Neural cell (in vitro differentiated cells): ENCODE data around the gene XRCC3. TPM values are rescaled to one million over a fixed set of nuclear protein-coding genes. Genes with fewer than 3 reads are reported as not detected.

Experiments used
- H2AFZ ChIP-seq: fragments of 200-600, 300-800 bp; sonication (generic), shearing (Covaris generic); 2 replicates; pipeline ENCODE4 v1.6.0; 2014; ENCODE audit warnings: low read depth, mild to moderate bottlenecking, antibody characterized with exemption, low read length, moderate library complexity
- H3F3A ChIP-seq: fragments of 200-600 bp; shearing (Covaris generic); 2 replicates; pipeline ENCODE4 v1.6.1; 2016; ENCODE audit warnings: mild to moderate bottlenecking, moderate library complexity, mixed read lengths, antibody characterized with exemption, low read length; ENCODE audit not compliant: insufficient read depth, poor library complexity, severe bottlenecking
- H3K27ac ChIP-seq: fragments of 200-600, 300-800 bp; sonication (generic), shearing (Covaris generic); 2 replicates; pipeline ENCODE4 v1.5.1; 2014; ENCODE audit warnings: mild to moderate bottlenecking, low read length, moderate library complexity
- H3K27me3 ChIP-seq: fragments of 300-800, 200-600 bp; sonication (generic), shearing (Covaris generic); 2 replicates; pipeline ENCODE4 v1.6.0; 2014; ENCODE audit warnings: mild to moderate bottlenecking, low read depth, low read length, moderate library complexity; ENCODE audit not compliant: insufficient read depth
- H3K36me3 ChIP-seq: fragments of 300-800, 200-600 bp; sonication (generic), shearing (Covaris generic); 2 replicates; pipeline ENCODE4 v1.5.1; 2014; ENCODE audit warnings: mild to moderate bottlenecking, antibody characterized with exemption, low read length, moderate library complexity; ENCODE audit not compliant: insufficient read depth
- H3K4me2 ChIP-seq: fragments of 300-800, 200-600 bp; sonication (generic), shearing (Covaris generic); 2 replicates; pipeline ENCODE4 v1.6.0; 2014; ENCODE audit warnings: mild to moderate bottlenecking, low read length
- H3K4me3 ChIP-seq: fragments of 300-800, 200-600 bp; sonication (generic), shearing (Covaris generic); 2 replicates; pipeline ENCODE4 v1.5.1; 2014; ENCODE audit warnings: mild to moderate bottlenecking, low read length, moderate library complexity
- H3K79me2 ChIP-seq: fragments of 200-600 bp; shearing (Covaris generic); replicated peaks from 2 replicates; pipeline ENCODE4 v1.6.0; 2014; ENCODE audit warnings: mild to moderate bottlenecking, low read length, moderate library complexity; ENCODE audit not compliant: insufficient read depth
- H3K9ac ChIP-seq: fragments of 300-800, 200-600 bp; sonication (generic), shearing (Covaris generic); 2 replicates; pipeline ENCODE4 v1.6.1; 2016; ENCODE audit warnings: mild to moderate bottlenecking, low read length, mixed read lengths
- H3K9me2 ChIP-seq: fragments of 200-600 bp; shearing (Covaris generic); 2 replicates; pipeline ENCODE4 v1.6.1; 2016; ENCODE audit warnings: mild to moderate bottlenecking, low read length, mixed read lengths; ENCODE audit not compliant: insufficient read depth
- H3K9me3 ChIP-seq: fragments of 200-600, 300-800 bp; sonication (generic), shearing (Covaris generic); 2 replicates; pipeline ENCODE4 v1.6.1; 2016; ENCODE audit warnings: mild to moderate bottlenecking, mixed run types, low read length, moderate library complexity, mixed read lengths
- H4K20me1 ChIP-seq: fragments of 200-600 bp; shearing (Covaris generic); 2 replicates; pipeline ENCODE4 v1.6.1; 2016; ENCODE audit warnings: mild to moderate bottlenecking, mixed run types; ENCODE audit not compliant: insufficient read depth
- CTCF ChIP-seq: fragments of 450-650 bp; IDR thresholded peaks from 2 replicates; pipeline ENCODE4 v1.5.1; 2014; ENCODE audit warnings: antibody characterized with exemption, mild to moderate bottlenecking, moderate library complexity; ENCODE audit not compliant: poor library complexity, severe bottlenecking
- EP300 ChIP-seq: fragments of 450-650 bp; conservative IDR thresholded peaks from 2 replicates; pipeline ENCODE4 v1.6.1; 2014; ENCODE audit warnings: antibody characterized with exemption, mild to moderate bottlenecking, moderate library complexity; ENCODE audit not compliant: poor library complexity, severe bottlenecking
- EZH2 ChIP-seq: fragments of 200-600, 300-800 bp; shearing (Covaris generic), sonication (generic); IDR thresholded peaks from 2 replicates; pipeline ENCODE4 v1.6.1; 2014; ENCODE audit warnings: antibody characterized with exemption, low read length, borderline replicate concordance, mild to moderate bottlenecking; ENCODE audit not compliant: insufficient read depth, poor library complexity, severe bottlenecking
- POLR2AphosphoS5 ChIP-seq: IDR thresholded peaks from 2 replicates; pipeline ENCODE4 v1.6.1; 2012
- RAD21 ChIP-seq: fragments of 450-650 bp; conservative IDR thresholded peaks from 2 replicates; pipeline ENCODE4 v1.6.1; 2014; ENCODE audit warnings: antibody characterized with exemption, mild to moderate bottlenecking, moderate library complexity
- REST ChIP-seq: IDR thresholded peaks from 2 replicates; pipeline ENCODE4 v1.6.1; 2012; ENCODE audit warnings: borderline replicate concordance
- SMC3 ChIP-seq: fragments of 450-650 bp; conservative IDR thresholded peaks from 2 replicates; pipeline ENCODE4 v1.6.1; 2014; ENCODE audit warnings: antibody characterized with exemption, mild to moderate bottlenecking, moderate library complexity; ENCODE audit not compliant: poor library complexity
- TAF1 ChIP-seq: IDR thresholded peaks from 2 replicates; pipeline ENCODE4 v1.6.1; 2012; ENCODE audit warnings: low read depth
- polyA plus RNA-seq: library from polyadenylated mRNA; depleted of rRNA; stranded (reverse); fragments of >200 nt; gene quantifications from 2 replicates; pipeline ENCODE4 v1.2.3, GENCODE V29; 2014

Gene XRCC3
- polyA plus RNA-seq, 1 donor from 2014 or later = 14.6 TPM

- Histone ChIP-seq H2AFZ (no peak overlapping the region), H3K4me2 (no peak overlapping the region)
These were observed 22.9 kb upstream of the XRCC3 start for GRCh38 chr14:103738166-103738565.

GRCh38 chr14:103737432-103738045, 22.3 kb upstream of the XRCC3 start:
- no peaks in the 10 kb centered on the region for H3F3A ChIP-seq
- no peaks in the 10 kb centered on the region for H3K36me3 ChIP-seq
- H3K9me3 ChIP-seq = no peaks in the 10 kb centered on the region
- no peak overlapping the region for H2AFZ ChIP-seq
- H3K9ac ChIP-seq = no peak overlapping the region
- no peaks in the 10 kb centered on the region for H4K20me1 ChIP-seq
- H3K79me2 ChIP-seq = no peaks in the 10 kb centered on the region
- H3K27me3 ChIP-seq = no peaks in the 10 kb centered on the region
- no peak overlapping the region for H3K4me3 ChIP-seq
- TF ChIP-seq EZH2 (no peak), EP300 (no peak), TAF1 (no peak), RAD21 (no peak), POLR2AphosphoS5 (no peak), REST (no peak), CTCF (no peak)
- H3K9me2 ChIP-seq = no peaks in the 10 kb centered on the region
- no peak overlapping the region for H3K27ac ChIP-seq
- no peak overlapping the region for H3K4me2 ChIP-seq

More at GRCh38 chr14:103738166-103738565, 22.9 kb upstream of the XRCC3 start:
- H3K4me3 ChIP-seq = no peak overlapping the region
- H3K9me3 ChIP-seq = no peaks in the 10 kb centered on the region
- H4K20me1 ChIP-seq = no peaks in the 10 kb centered on the region
- no peaks in the 10 kb centered on the region for H3K36me3 ChIP-seq
- TF ChIP-seq TAF1 (no peak), SMC3 (no peak)
- no peak overlapping the region for H3K27ac ChIP-seq
- no peaks in the 10 kb centered on the region for H3F3A ChIP-seq
- no peak overlapping the region for H3K9ac ChIP-seq
- no peaks in the 10 kb centered on the region for H3K27me3 ChIP-seq
- no peaks in the 10 kb centered on the region for H3K79me2 ChIP-seq
- no peaks in the 10 kb centered on the region for H3K9me2 ChIP-seq
